Left cardiac atrium (tissue), 4 donors: Measurements from ENCODE around the gene GRAMD1A. TPM values are rescaled to one million over a fixed set of nuclear protein-coding genes. Genes with fewer than 3 reads are reported as not detected.

Source experiments
- ATAC-seq, 2 donors: fragments of 200-7000 bp; cut with Tn5 transposase; one replicate each; pipeline ENCODE4 v1.9.1; 2020; ENCODE audit warnings: mild to moderate bottlenecking in 2 of 2, moderate library complexity in 2 of 2
- DNase-seq: peaks from one replicate; pipeline ENCODE4 v3.0.0-alpha.2; 2020
- intact Hi-C, 2 donors: fragments of 100-400 bp; cut with DNase I; formaldehyde crosslinking; loops; one replicate each; pipeline versions ENCODE4 v1.14.1 to v1.15.1; 2022 to 2023
- total RNA-seq, 2 donors: library from RNA; stranded (reverse); fragmentation: NEBNext Ultra II Directional; extraction: Animal tissue kit (Norgen Biotek cat#: 25700); gene quantifications; one replicate each; pipeline ENCODE4 v1.2.1, GENCODE V29; 2021
- donor health status: DM: no; HTN: yes; CAD: no.
- donor health status: DM: no; HTN: yes; CAD: no; lungs with severe emphysema.
- donor health status: DM: yes; HTN: yes; CAD: no.
- donor health status: Dilated cardiomyopathy.

The GRAMD1A gene
- total RNA-seq, 2 donors from 2014 or later: 29.2 to 45.5 TPM

- ATAC-seq (no peak), DNase-seq (no peak)
- intact Hi-C loops: no loop called here
These were observed 58.2 kb downstream of the GRAMD1A start for GRCh38 chr19:35058370-35058769.

DNA sequence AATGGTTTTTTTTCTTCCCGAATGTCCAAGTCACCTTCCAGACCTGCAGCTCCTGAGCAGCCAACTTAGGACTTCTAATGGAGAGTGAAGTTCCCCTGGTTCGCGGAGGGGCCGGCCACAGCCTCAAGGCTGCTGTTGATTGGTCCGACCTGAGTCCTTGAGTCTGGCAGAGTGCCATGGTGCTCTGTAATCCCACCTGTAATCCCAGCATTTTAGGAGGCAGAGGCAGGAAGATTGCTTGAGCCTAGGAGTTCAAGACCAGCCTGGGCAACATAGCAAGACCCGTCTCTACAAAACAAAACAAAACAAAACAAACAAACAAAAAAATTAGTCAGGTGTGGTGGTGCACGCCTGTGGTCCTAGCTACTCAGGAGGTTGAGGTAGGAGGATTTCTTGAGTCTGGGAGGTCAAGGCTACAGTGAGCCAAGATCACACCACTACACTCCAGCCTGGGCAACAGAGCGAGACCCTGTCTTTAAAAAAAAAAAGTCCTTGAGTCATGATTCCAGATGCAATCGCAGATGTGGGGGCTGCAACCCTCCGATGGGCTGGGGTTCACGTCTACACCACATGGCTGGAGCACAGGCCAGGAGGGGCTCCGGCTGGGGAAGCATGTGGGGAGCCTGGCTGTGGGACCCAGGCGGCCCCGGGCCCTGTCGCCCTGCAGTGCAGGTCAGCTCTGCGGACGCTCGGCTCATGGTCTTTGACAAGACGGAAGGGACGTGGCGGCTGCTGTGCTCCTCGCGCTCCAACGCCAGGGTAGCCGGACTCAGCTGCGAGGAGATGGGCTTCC, 59.1 kb downstream of the GRAMD1A start:
- ATAC-seq (no peak), DNase-seq (no peak)
- intact Hi-C loops: no loop called here

GRCh38 chr19:35059799-35060091, 59.6 kb downstream of the GRAMD1A start:
- DNase-seq (no peak), ATAC-seq (no peak)
- intact Hi-C loops: loop anchor here in 1 of 2 donors (10.0 kb wide), 1 partner anchor 75 kb away; the partner anchor contains the start of genes FXYD1 and LGI4

DNA sequence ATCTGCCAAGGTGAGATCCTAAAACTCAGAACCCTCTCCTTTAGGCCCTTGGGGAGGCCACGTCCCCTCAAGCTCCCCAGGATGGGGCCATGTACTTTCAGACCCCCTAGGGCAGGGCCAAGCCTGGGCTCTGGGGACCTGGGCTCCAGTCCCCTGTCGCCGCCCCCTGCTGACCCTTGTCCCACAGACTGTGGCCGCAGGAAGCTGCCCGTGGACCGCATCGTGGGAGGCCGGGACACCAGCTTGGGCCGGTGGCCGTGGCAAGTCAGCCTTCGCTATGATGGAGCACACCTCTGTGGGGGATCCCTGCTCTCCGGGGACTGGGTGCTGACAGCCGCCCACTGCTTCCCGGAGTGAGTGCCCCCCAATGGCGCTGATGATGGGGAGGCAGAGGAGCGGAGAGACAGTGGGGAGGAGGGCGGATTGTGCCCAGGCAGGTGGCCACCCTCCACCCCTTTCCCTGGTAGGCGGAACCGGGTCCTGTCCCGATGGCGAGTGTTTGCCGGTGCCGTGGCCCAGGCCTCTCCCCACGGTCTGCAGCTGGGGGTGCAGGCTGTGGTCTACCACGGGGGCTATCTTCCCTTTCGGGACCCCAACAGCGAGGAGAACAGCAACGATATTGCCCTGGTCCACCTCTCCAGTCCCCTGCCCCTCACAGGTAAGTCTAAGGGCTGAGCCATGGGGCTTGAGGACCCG, 60.2 kb downstream of the GRAMD1A start:
- intact Hi-C loops: loop anchor here in 1 of 2 donors (10.0 kb wide), 1 partner anchor 74 kb away; the partner anchor contains the start of genes FXYD1 and LGI4
- ATAC-seq (no peak), DNase-seq (no peak)

DNA sequence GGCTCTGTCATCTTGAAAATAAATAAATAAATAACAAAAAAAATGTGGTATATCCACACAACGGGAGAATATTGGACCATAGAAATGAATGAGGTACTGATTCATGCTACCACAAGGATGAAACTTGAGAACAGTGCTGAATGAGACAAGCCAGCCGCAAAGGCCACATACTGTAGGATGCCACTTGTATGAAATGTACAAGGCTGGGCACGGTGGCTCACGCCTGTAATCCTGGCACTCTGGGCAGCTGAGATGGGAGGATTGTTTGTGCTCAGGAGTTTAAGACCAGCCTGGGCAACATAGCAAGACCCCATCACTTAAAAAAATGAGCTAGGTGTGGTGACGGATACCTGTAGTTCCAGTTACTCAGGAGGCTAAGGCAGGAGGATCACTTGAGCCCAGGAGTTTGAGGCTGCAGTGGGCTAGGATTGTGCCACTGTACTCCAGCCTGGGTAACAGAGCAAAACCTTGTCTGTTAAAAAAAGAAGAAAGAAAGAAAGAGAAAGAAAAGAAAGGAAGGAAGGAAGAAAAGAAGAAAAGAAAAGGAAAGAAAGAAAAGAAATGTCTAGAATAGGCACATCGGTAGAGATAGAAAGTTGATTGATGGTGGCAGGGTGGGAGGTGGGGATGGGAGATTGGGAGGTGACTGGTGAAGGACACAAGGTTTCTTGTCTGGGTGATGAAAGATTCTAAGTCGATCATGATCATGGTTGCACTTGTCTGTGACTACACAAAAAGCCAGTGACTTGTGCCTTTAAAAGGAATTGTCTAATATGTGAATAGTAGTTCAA, 61.7 kb downstream of the GRAMD1A start:
- intact Hi-C loops: loop anchor here in 1 of 2 donors (10.0 kb wide), 1 partner anchor 73 kb away; the partner anchor contains the start of genes FXYD1 and LGI4
- DNase-seq: no peak
- ATAC-seq: no peak

GRCh38 chr19:35062942-35063341, 62.8 kb downstream of the GRAMD1A start:
- ATAC-seq (no peak), DNase-seq (no peak)
- intact Hi-C loops: loop anchor here in 1 of 2 donors (10.0 kb wide), 1 partner anchor 72 kb away; the partner anchor contains the start of genes FXYD1 and LGI4

- no peak for DNase-seq
- intact Hi-C loops: loop anchor here in 1 of 2 donors (10.0 kb wide), 1 partner anchor 71 kb away; the partner anchor contains the start of genes FXYD1 and LGI4
- peak in 1 of 2 donors; percentile 38 for ATAC-seq
These were observed 64.1 kb downstream of the GRAMD1A start for GRCh38 chr19:35063940-35064818.

DNA sequence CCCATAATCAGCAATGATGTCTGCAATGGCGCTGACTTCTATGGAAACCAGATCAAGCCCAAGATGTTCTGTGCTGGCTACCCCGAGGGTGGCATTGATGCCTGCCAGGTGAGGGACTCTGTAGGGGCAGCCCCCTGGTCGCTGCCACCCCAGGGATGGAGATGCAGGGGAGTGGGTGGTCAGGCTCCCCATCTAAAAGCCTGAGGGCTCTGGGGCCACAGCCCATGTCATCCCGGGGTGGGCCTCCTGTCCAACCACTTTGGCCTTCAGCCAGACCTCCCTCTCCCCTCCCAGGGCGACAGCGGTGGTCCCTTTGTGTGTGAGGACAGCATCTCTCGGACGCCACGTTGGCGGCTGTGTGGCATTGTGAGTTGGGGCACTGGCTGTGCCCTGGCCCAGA, 65.5 kb downstream of the GRAMD1A start:
- no peak for DNase-seq
- intact Hi-C loops: loop anchor here in 1 of 2 donors (10.0 kb wide), 1 partner anchor 69 kb away; the partner anchor contains the start of genes FXYD1 and LGI4
- ATAC-seq: no peak

GRCh38 chr19:35066121-35066520, 66.0 kb downstream of the GRAMD1A start:
- ATAC-seq: no peak
- DNase-seq: no peak
- intact Hi-C loops: loop anchor here in 1 of 2 donors (10.0 kb wide), 1 partner anchor 69 kb away; the partner anchor contains the start of genes FXYD1 and LGI4

DNA sequence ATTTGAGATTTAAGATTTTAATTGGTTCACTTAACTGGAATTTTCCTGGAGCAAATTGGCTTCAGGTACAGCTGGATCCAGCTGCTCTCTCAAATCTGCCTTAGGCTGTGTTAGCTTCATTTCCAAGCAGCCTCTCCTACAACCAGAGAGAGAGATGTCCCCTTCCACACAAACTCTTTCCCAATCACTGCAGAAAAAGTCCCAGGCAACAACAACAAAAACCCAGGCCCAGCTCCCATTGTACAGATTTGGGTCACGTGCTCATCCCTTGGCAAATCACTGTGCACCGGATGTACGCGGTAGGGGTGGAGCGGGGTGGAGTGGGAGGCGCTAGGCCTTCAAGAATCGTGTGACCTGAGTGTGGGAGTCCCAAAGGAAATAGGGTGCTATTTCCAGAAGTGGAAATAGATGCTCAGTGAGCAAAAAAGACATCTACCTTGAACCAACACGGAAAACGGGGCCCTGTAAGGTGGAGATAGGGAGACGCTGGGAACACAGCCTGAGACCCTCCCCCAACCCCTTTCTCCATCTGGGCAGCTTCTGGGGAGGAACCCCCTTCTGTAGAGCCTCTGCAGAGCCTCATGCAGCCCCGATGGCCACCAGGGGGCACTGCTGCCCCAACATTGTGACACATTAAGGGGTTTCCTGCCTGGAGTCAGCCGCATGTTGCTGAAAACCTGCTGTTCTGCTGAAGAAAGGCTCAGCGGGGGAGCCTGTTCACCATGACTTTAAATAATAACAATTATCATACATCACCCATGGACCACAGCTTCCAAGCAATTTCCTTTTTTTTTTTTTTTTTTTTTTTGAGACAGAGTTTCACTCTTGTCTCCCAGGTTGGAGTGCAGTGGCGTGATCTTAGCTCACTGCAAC, 66.8 kb downstream of the GRAMD1A start:
- intact Hi-C loops: loop anchor here in 1 of 2 donors (10.0 kb wide), 1 partner anchor 68 kb away; the partner anchor contains the start of genes FXYD1 and LGI4
- DNase-seq (peak; percentile 90), ATAC-seq (peak; percentile 87 to 88)

DNA sequence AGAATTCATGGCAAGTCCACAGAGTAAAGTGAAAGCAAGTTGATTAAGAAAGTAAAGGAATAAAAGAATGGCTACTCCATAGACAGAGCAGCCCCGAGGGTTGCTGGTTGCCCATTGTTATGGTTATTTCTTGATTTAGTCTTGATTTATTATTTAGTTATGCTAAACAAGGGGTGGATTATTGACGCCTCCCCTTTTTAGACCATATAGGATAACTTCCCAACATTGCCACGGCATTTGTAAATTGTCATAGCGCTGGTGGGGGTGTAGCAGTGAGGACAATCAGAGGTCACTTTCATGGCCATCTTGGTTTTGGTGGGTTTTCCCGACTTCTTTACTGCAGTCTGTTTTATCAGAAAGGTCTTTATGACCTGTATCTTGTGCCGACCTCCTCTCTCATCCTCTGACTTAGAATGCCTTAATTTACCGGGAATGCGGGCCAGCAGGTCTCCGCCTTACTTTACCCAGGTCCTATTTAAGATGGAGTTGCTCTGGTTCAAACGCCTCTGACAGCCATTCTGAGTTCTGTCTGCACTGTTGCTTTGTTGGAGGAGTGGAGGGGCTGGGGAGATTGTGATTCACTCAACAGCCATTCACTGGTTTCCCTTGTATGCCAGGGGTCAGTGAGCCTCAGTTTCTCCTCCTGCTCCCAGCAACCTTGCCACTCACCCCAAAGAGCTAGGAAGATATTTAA, 69.0 kb downstream of the GRAMD1A start:
- intact Hi-C loops: loop anchor here in 1 of 2 donors (10.0 kb wide), 1 partner anchor 66 kb away; the partner anchor contains the start of genes FXYD1 and LGI4
- DNase-seq (no peak), ATAC-seq (no peak)

- intact Hi-C loops: loop anchor here in 1 of 2 donors (10.0 kb wide), 1 partner anchor 65 kb away; the partner anchor contains the start of genes FXYD1 and LGI4
- ATAC-seq (no peak), DNase-seq (no peak)
These were observed 69.6 kb downstream of the GRAMD1A start for GRCh38 chr19:35069696-35070095.

- intact Hi-C loops: no loop called here
- DNase-seq: no peak
These were observed 70.3 kb downstream of the GRAMD1A start for GRCh38 chr19:35070471-35070870.

DNA sequence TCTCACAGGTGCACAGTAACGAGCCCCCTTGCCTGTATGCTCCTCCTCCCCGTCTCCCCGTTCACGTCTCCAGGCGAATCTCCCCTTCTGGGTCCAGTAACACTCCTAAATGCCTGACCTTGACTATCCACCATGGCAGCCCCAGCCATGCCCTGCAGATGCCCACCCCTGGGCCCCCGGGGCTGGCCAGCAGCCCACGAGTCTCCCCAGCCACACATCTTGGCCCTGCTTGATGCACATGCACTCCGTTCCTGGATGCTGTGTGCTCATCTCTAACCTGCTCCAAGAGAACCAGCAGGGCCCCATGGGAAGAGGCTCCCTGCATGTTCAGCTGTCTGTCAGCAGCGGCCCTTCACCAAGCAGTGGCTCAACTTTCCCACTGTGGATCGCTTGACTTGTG, 73.4 kb downstream of the GRAMD1A start:
- no peak for ATAC-seq
- intact Hi-C loops: no loop called here
- no peak for DNase-seq

More at GRCh38 chr19:35070471-35070870, 70.3 kb downstream of the GRAMD1A start:
- ATAC-seq: no peak

- no peak for ATAC-seq
- DNase-seq: no peak
- intact Hi-C loops: no loop called here
These were observed 73.8 kb downstream of the GRAMD1A start for GRCh38 chr19:35073941-35074340.

GRCh38 chr19:35074426-35075201, 74.5 kb downstream of the GRAMD1A start:
- ATAC-seq (no peak), DNase-seq (no peak)
- intact Hi-C loops: no loop called here
